ENCODE data around the gene KDM1B.

DNA sequence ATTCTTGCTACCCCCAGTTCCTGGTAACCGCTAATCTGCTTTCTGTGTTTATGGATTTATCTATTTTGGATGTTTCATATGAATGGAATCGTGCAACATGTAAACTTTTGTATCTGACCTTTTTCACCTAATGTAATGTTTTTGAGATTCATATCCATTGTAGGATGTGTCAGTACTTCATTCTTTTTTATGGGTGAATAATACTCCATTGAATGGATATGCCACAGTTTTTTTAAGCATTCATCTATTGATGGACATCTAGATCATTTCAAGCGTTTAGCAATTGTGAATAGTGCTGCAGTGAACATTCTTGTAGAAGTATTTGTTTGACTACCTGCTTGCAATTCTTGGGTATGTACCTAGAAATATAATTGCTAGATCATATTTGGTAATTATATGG is 13.0 kb downstream of the KDM1B start:
- TF ChIP-seq, protein P1, sequence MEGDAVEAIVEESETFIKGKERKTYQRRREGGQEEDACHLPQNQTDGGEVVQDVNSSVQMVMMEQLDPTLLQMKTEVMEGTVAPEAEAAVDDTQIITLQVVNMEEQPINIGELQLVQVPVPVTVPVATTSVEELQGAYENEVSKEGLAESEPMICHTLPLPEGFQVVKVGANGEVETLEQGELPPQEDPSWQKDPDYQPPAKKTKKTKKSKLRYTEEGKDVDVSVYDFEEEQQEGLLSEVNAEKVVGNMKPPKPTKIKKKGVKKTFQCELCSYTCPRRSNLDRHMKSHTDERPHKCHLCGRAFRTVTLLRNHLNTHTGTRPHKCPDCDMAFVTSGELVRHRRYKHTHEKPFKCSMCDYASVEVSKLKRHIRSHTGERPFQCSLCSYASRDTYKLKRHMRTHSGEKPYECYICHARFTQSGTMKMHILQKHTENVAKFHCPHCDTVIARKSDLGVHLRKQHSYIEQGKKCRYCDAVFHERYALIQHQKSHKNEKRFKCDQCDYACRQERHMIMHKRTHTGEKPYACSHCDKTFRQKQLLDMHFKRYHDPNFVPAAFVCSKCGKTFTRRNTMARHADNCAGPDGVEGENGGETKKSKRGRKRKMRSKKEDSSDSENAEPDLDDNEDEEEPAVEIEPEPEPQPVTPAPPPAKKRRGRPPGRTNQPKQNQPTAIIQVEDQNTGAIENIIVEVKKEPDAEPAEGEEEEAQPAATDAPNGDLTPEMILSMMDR (IDR thresholded peaks at IDR 0.05) = no peak
- TF ChIP-seq EZH2 (IDR thresholded peaks at IDR 0.05) (no peak), EZH2phosphoT487 (IDR thresholded peaks at IDR 0.05) (no peak)

Data from neural progenitor cell (in vitro differentiated cells).